ENCODE data around the gene LARP4B. TPM values are rescaled to one million over a fixed set of nuclear protein-coding genes. Genes with fewer than 3 reads are reported as not detected.

LARP4B gene
- total and polyA plus RNA-seq, 2 experiments from 2014 or later, result 18.3 to 52.3 TPM

- TF ChIP-seq EZH2phosphoT487 (IDR thresholded peaks at IDR 0.05; ENCODE audit: unreplicated experiment), result no peak
- H3K27me3 Mint-ChIP-seq (ENCODE audit: insufficient read depth, low read depth, poor library complexity), result peaks cover 3% of the 10 kb centered on the region
- DNase-seq (ENCODE audit: low spot score), result no peak
- Histone ChIP-seq H3K4me1 (ENCODE audit: insufficient read depth) (no peaks in the 10 kb centered on the region), H3K4me2 (no peak overlapping the region), H3K4me3 (no peak overlapping the region), H3K27me3 (ENCODE audit: insufficient read depth) (no peaks in the 10 kb centered on the region), H3K79me2 (replicated peaks; ENCODE audit: insufficient read depth) (no peaks in the 10 kb centered on the region), H2AFZ (no peak overlapping the region), H4K20me1 (replicated peaks; ENCODE audit: insufficient read depth) (no peaks in the 10 kb centered on the region), H3K27ac (ENCODE audit: low read depth) (no peak overlapping the region), H3F3A (replicated peaks; ENCODE audit: low read depth) (no peaks in the 10 kb centered on the region), H3K36me3 (ENCODE audit: insufficient read depth) (no peaks in the 10 kb centered on the region), H3K9me2 (ENCODE audit: insufficient read depth) (no peaks in the 10 kb centered on the region)
- no peak overlapping the region for H3K4me3 Mint-ChIP-seq
- peaks cover 6% of the 10 kb centered on the region; the same call in 1 of the 3 replicates for H3K4me1 Mint-ChIP-seq
- H3K36me3 Mint-ChIP-seq (ENCODE audit: low read depth), result no peaks in the 10 kb centered on the region
- no peaks in the 10 kb centered on the region for H3K9me3 Mint-ChIP-seq
- no peak for ATAC-seq
- no peak overlapping the region for H3K27ac Mint-ChIP-seq
These were observed 16.4 kb upstream of the LARP4B start for GRCh38 chr10:947881-948280.

- no peaks in the 10 kb centered on the region for H3K27me3 ChIP-seq (ENCODE audit: insufficient read depth)
- Mint-ChIP-seq H3K4me3 (no peak overlapping the region), H3K27me3 (ENCODE audit: insufficient read depth, low read depth, poor library complexity) (peaks cover 3% of the 10 kb centered on the region), H3K9me3 (no peaks in the 10 kb centered on the region), H3K27ac (no peak overlapping the region), H3K36me3 (ENCODE audit: low read depth) (no peaks in the 10 kb centered on the region), H3K4me1 (peaks cover 6% of the 10 kb centered on the region; the same call in 1 of the 3 replicates)
- no peak overlapping the region for H3K4me2 ChIP-seq
- DNase-seq (ENCODE audit: low spot score), result no peak
- H3K79me2 ChIP-seq (replicated peaks; ENCODE audit: insufficient read depth), result no peaks in the 10 kb centered on the region
- no peaks in the 10 kb centered on the region for H3K4me1 ChIP-seq (ENCODE audit: insufficient read depth)
- no peak overlapping the region for H3K4me3 ChIP-seq
- H3F3A ChIP-seq (replicated peaks; ENCODE audit: low read depth), result no peaks in the 10 kb centered on the region
- H4K20me1 ChIP-seq (replicated peaks; ENCODE audit: insufficient read depth), result no peaks in the 10 kb centered on the region
- no peaks in the 10 kb centered on the region for H3K36me3 ChIP-seq (ENCODE audit: insufficient read depth)
- H3K9me2 ChIP-seq (ENCODE audit: insufficient read depth), result no peaks in the 10 kb centered on the region
- peak overlapping the region; percentile 47; the same call in 1 of the 2 replicates for H2AFZ ChIP-seq
- no peak for ATAC-seq
- H3K27ac ChIP-seq (ENCODE audit: low read depth), result no peak overlapping the region
- no peak for TF ChIP-seq NANOG (IDR thresholded peaks at IDR 0.05; ENCODE audit: borderline replicate concordance)
- no peak for TF ChIP-seq ZNF462 (CRISPR knock-in tag; IDR thresholded peaks at IDR 0.05)
- TF ChIP-seq ZNF331 (CRISPR knock-in tag; IDR thresholded peaks at IDR 0.05; ENCODE audit: low read depth), result no peak
- TF ChIP-seq CREB1 (CRISPR knock-in tag; IDR thresholded peaks at IDR 0.05; ENCODE audit: low read depth), result no peak
- no peak for TF ChIP-seq POLR2AphosphoS5 (IDR thresholded peaks at IDR 0.05; ENCODE audit: low read depth)
- TF ChIP-seq EZH2 (IDR thresholded peaks at IDR 0.05; ENCODE audit: low read depth, unreplicated experiment), result no peak
- no peak for TF ChIP-seq JUNB (IDR thresholded peaks at IDR 0.05; ENCODE audit: unreplicated experiment)
- TF ChIP-seq STAT1 (IDR thresholded peaks at IDR 0.05; ENCODE audit: unreplicated experiment), result no peak
- TF ChIP-seq CTCF (conservative IDR thresholded peaks at IDR 0.05; ENCODE audit: low read depth in 2 of 2), result no peak
- no peak for TF ChIP-seq ETS1 (IDR thresholded peaks at IDR 0.05)
These were observed 15.5 kb upstream of the LARP4B start for GRCh38 chr10:947051-947450.
